ENCODE results near the gene CNN1. TPM values are rescaled to one million over a fixed set of nuclear protein-coding genes. Genes with fewer than 3 reads are reported as not detected.

Gene CNN1
- total RNA-seq, 1 experiment from 2014 or later = 0.44 TPM

GRCh38 chr19:11554160-11554559 is 15.5 kb downstream of the CNN1 start:
- no peak for TF ChIP-seq EZH2 (IDR thresholded peaks at IDR 0.05; ENCODE audit: low read depth)
- TF ChIP-seq, protein P1, sequence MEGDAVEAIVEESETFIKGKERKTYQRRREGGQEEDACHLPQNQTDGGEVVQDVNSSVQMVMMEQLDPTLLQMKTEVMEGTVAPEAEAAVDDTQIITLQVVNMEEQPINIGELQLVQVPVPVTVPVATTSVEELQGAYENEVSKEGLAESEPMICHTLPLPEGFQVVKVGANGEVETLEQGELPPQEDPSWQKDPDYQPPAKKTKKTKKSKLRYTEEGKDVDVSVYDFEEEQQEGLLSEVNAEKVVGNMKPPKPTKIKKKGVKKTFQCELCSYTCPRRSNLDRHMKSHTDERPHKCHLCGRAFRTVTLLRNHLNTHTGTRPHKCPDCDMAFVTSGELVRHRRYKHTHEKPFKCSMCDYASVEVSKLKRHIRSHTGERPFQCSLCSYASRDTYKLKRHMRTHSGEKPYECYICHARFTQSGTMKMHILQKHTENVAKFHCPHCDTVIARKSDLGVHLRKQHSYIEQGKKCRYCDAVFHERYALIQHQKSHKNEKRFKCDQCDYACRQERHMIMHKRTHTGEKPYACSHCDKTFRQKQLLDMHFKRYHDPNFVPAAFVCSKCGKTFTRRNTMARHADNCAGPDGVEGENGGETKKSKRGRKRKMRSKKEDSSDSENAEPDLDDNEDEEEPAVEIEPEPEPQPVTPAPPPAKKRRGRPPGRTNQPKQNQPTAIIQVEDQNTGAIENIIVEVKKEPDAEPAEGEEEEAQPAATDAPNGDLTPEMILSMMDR (conservative IDR thresholded peaks at IDR 0.05) = no peak
- H3K9me2 ChIP-seq (ENCODE audit: insufficient read depth) = no peaks in the 10 kb centered on the region
- no TSS peak for BruUV-seq (replicated peaks)
- peaks cover 42% of the 10 kb centered on the region for H3K79me2 ChIP-seq (ENCODE audit: low read depth)
- no peaks in the 10 kb centered on the region for H3K27me3 ChIP-seq (ENCODE audit: insufficient read depth, low read depth)
- 0 out of 2 replicates have a peak, but pooled peaks cover 11% of the 10 kb centered on the region for H3K36me3 ChIP-seq (ENCODE audit: low read depth)
- H4K20me1 ChIP-seq (ENCODE audit: insufficient read depth) = peaks cover 24% of the 10 kb centered on the region
- intact Hi-C loops (cut with micrococcal nuclease; ENCODE audit: unreplicated experiment) = no loop called here
- no peak overlapping the region for H3K4me2 ChIP-seq
- H3F3A ChIP-seq (ENCODE audit: insufficient read depth, low read depth) = peaks cover 5% of the 10 kb centered on the region; the same call in 1 of the 2 replicates
- no peaks in the 10 kb centered on the region for H3K9me3 ChIP-seq (ENCODE audit: insufficient read depth, low read depth)
- H3K4me3 ChIP-seq = no peak overlapping the region
- CTCF ChIA-PET = no interaction called here
- H3K27ac ChIP-seq = no peak overlapping the region
- H2AFZ ChIP-seq = no peak overlapping the region
- H3K4me1 ChIP-seq (replicated peaks; ENCODE audit: insufficient read depth) = peaks cover 6% of the 10 kb centered on the region; the same call in 1 of the 2 replicates
- DNase-seq = no peak
- POLR2A ChIA-PET (ENCODE audit: unreplicated experiment) = interaction anchor here (0.5 to 0.6 kb wide), 2 partner anchors 41 to 655 kb away, joined by 4 to 9 read pairs; no protein-coding TSS in a partner anchor

- Histone ChIP-seq H3K4me3 (no peak overlapping the region), H3K36me3 (ENCODE audit: low read depth) (0 out of 2 replicates have a peak, but pooled peaks cover 11% of the 10 kb centered on the region), H2AFZ (no peak overlapping the region), H3K4me1 (replicated peaks; ENCODE audit: insufficient read depth) (peaks cover 9% of the 10 kb centered on the region; the same call in 1 of the 2 replicates), H3K27me3 (ENCODE audit: insufficient read depth, low read depth) (no peaks in the 10 kb centered on the region), H3F3A (ENCODE audit: insufficient read depth, low read depth) (peaks cover 10% of the 10 kb centered on the region; the same call in 1 of the 2 replicates), H3K9me3 (ENCODE audit: insufficient read depth, low read depth) (no peaks in the 10 kb centered on the region), H4K20me1 (ENCODE audit: insufficient read depth) (peaks cover 24% of the 10 kb centered on the region), H3K4me2 (no peak overlapping the region), H3K27ac (no peak overlapping the region), H3K9me2 (ENCODE audit: insufficient read depth) (no peaks in the 10 kb centered on the region), H3K79me2 (ENCODE audit: low read depth) (peaks cover 51% of the 10 kb centered on the region)
- intact Hi-C loops (cut with micrococcal nuclease; ENCODE audit: unreplicated experiment) = no loop called here
- TF ChIP-seq, protein P1 (conservative IDR thresholded peaks at IDR 0.05) = no peak
- TF ChIP-seq EZH2 (IDR thresholded peaks at IDR 0.05; ENCODE audit: low read depth) = no peak
- no peak for DNase-seq
- no TSS peak for BruUV-seq (replicated peaks)
- POLR2A ChIA-PET (ENCODE audit: unreplicated experiment) = no interaction called here
- CTCF ChIA-PET = interaction anchor here (0.7 kb wide), 1 partner anchor 305 kb away, joined by 7 read pairs; no protein-coding TSS in a partner anchor
Measured at GRCh38 chr19:11555246-11555645, 16.6 kb downstream of the CNN1 start.

DNA sequence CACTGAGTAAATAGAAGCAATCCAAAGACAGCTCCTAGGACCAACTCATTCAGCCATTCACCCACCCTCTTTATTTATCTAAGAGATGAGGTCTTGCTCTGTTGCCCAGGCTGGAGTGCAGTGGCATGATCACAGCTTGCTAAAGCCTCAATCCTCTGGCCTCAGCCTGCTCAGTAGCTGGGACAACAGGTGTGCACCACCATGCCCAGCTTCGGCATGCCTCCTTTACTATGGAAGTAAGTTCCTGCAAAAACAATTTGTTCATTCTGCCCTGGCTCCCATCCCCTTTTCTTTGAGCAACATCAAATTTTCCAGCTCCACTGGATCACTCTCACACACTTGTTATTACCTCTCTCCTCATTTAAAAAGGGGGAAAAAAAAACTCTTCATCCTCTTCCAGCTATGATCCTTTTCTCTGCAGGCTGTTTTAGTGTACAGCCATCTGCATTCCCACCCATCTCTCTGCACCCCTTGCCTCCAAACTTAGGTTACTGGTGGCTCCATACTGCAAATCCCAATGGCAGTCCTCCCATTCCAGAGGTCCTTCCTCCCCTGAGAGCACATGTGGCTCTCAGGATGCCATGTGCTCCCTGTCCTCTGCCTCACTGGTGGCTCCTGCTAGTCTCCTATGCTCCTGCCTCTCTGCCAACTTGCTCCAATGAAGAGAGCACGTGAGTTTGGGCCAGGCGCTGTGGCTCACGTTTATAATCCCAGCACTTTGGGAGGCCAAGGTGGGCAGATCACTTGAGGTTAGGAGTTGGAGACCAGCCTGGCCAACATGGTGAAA is 18.2 kb downstream of the CNN1 start:
- peaks cover 11% of the 10 kb centered on the region; the same call in 1 of the 2 replicates for H3K4me1 ChIP-seq (replicated peaks; ENCODE audit: insufficient read depth)
- peaks cover 57% of the 10 kb centered on the region for H3K79me2 ChIP-seq (ENCODE audit: low read depth)
- no peak overlapping the region for H3K27ac ChIP-seq
- no peak overlapping the region for H2AFZ ChIP-seq
- H3K4me2 ChIP-seq = no peak overlapping the region
- no peaks in the 10 kb centered on the region for H3K27me3 ChIP-seq (ENCODE audit: insufficient read depth, low read depth)
- H3K9me3 ChIP-seq (ENCODE audit: insufficient read depth, low read depth) = no peaks in the 10 kb centered on the region
- ChIA-PET POLR2A (ENCODE audit: unreplicated experiment) (no interaction called here), CTCF (interaction anchor here (0.5 kb wide), 1 partner anchor 173 kb away, joined by 3 read pairs; the partner anchor contains the start of gene EPOR)
- no peaks in the 10 kb centered on the region for H3K9me2 ChIP-seq (ENCODE audit: insufficient read depth)
- intact Hi-C loops (cut with micrococcal nuclease; ENCODE audit: unreplicated experiment) = no loop called here
- H3K4me3 ChIP-seq = no peak overlapping the region
- TF ChIP-seq, protein P1 (conservative IDR thresholded peaks at IDR 0.05) = no peak
- no peak for TF ChIP-seq EZH2 (IDR thresholded peaks at IDR 0.05; ENCODE audit: low read depth)
- DNase-seq = no peak
- peaks cover 17% of the 10 kb centered on the region; the same call in 1 of the 2 replicates for H3F3A ChIP-seq (ENCODE audit: insufficient read depth, low read depth)
- BruUV-seq (replicated peaks) = no TSS peak
- H3K36me3 ChIP-seq (ENCODE audit: low read depth) = 0 out of 2 replicates have a peak, but pooled peaks cover 11% of the 10 kb centered on the region
- peaks cover 24% of the 10 kb centered on the region for H4K20me1 ChIP-seq (ENCODE audit: insufficient read depth)

All from PC-9 (cell line).